DOHH2 (cell line): ENCODE results near the gene RCL1.

Experiments
- EZH2phosphoT487 ChIP-seq: fragments of 200-600 bp; sonication (generic); IDR thresholded peaks from 2 replicates; pipeline ENCODE4 v1.6.1; 2017; ENCODE audit warnings: borderline replicate concordance, mild to moderate bottlenecking, antibody characterized with exemption, low read length, moderate library complexity, mixed read lengths
- TF ChIP-seq, protein P1 (sequence below): fragments of 200-600 bp; sonication (generic); IDR thresholded peaks from one replicate; pipeline ENCODE4 v1.5.1; 2014; ENCODE audit warnings: antibody characterized with exemption, mild to moderate bottlenecking, low read depth, low read length; ENCODE audit not compliant: poor library complexity, severe bottlenecking

DNA sequence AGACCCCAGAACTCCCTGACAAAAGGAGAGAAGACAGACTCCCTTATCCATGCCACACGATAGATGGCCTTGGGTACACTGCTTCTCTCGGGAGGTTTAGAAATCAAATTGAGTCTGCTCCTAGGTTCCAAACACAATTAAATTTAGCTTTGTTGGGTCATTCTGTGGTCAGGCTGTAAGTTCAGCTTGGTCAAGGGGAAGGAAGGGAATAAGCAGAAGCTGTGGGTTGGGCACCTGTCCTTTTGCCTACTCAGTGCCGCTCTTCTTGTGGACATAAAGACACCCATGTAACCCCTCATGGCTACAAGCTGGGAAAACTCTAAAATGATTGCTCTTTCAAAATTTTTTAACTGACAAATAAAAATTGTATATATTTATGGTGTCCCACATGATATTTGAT lies 32.6 kb upstream of the RCL1 start:
- TF ChIP-seq, protein P1, sequence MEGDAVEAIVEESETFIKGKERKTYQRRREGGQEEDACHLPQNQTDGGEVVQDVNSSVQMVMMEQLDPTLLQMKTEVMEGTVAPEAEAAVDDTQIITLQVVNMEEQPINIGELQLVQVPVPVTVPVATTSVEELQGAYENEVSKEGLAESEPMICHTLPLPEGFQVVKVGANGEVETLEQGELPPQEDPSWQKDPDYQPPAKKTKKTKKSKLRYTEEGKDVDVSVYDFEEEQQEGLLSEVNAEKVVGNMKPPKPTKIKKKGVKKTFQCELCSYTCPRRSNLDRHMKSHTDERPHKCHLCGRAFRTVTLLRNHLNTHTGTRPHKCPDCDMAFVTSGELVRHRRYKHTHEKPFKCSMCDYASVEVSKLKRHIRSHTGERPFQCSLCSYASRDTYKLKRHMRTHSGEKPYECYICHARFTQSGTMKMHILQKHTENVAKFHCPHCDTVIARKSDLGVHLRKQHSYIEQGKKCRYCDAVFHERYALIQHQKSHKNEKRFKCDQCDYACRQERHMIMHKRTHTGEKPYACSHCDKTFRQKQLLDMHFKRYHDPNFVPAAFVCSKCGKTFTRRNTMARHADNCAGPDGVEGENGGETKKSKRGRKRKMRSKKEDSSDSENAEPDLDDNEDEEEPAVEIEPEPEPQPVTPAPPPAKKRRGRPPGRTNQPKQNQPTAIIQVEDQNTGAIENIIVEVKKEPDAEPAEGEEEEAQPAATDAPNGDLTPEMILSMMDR = no peak
- no peak for TF ChIP-seq EZH2phosphoT487
